ENCODE results near the gene HOXB8.

- TF ChIP-seq POLR2AphosphoS5 (IDR thresholded peaks at IDR 0.05; ENCODE audit: low read depth, low read length) (no peak), REST (IDR thresholded peaks at IDR 0.05; ENCODE audit: insufficient read depth in 1 of 2, low read depth in 2 of 2, low read length in 2 of 2) (no peak), TAF1 (IDR thresholded peaks at IDR 0.05; ENCODE audit: borderline replicate concordance, insufficient read depth, low read length) (no peak)
Measured at GRCh38 chr17:48647103-48647962, 32.2 kb upstream of the HOXB8 start.
